ENCODE data around the gene DCANP1.

DNA sequence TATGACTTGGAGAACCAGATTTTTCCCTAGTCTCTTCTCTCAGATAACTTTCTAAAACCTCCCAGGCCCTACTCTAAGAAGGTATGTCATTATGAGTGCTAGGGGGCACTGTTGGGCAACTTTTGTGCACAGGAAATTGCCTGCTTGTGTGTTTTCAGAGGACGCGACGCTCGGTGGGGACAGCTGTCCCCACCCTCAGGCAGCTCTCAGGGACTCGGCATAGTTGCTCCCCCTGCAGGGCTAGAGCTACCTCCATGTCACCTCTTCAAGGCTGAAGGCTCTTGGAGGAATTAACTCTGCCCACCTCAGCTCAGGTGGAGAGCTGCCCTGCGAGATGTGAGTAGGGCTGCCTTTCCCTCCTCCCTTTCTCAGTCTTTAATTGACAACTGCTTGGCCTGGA is 15.2 kb upstream of the DCANP1 start:
- TF ChIP-seq, protein P1, sequence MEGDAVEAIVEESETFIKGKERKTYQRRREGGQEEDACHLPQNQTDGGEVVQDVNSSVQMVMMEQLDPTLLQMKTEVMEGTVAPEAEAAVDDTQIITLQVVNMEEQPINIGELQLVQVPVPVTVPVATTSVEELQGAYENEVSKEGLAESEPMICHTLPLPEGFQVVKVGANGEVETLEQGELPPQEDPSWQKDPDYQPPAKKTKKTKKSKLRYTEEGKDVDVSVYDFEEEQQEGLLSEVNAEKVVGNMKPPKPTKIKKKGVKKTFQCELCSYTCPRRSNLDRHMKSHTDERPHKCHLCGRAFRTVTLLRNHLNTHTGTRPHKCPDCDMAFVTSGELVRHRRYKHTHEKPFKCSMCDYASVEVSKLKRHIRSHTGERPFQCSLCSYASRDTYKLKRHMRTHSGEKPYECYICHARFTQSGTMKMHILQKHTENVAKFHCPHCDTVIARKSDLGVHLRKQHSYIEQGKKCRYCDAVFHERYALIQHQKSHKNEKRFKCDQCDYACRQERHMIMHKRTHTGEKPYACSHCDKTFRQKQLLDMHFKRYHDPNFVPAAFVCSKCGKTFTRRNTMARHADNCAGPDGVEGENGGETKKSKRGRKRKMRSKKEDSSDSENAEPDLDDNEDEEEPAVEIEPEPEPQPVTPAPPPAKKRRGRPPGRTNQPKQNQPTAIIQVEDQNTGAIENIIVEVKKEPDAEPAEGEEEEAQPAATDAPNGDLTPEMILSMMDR (IDR thresholded peaks at IDR 0.05 in 8 of 11, conservative IDR thresholded peaks at IDR 0.05 in 3 of 11), result peak in 7 of 11 experiments; percentile 12 to 56 (median 34)
- TF ChIP-seq POLR2AphosphoS5 (IDR thresholded peaks at IDR 0.05) (no peak), POLR2A (IDR thresholded peaks at IDR 0.05) (no peak)
